Measurements from ENCODE around the gene FAM107B. TPM values are rescaled to one million over a fixed set of nuclear protein-coding genes. Genes with fewer than 3 reads are reported as not detected.

The FAM107B gene
- total RNA-seq, 1 donor from 2014 or later, result 145 TPM

GRCh38 chr10:14625192-14625631, 149.5 kb downstream of the FAM107B start:
- no peak for DNase-seq (ENCODE audit: low spot score)

GRCh38 chr10:14624600-14624999, 150.1 kb downstream of the FAM107B start:
- no peak for DNase-seq (ENCODE audit: low spot score)

DNA sequence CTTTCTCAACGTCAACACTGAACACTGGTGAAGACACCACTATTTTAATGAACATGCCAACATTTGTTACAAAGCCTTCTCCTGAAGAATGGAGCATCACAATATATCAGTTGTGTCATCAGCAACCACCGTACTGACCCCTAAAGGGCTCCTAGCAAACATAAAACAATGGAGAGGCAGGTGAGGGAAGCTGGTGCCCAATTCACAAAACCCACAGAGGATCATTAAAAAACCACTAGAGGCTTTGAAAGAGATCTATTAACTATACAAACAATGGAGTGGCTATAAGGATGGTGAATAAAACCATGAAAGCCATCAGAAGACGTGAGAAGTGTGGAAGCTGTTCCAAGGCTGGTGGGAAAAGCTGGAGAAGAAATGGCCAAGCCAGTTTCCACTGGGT, 150.8 kb downstream of the FAM107B start:
- no peak for DNase-seq (ENCODE audit: low spot score)

- no peak for DNase-seq (ENCODE audit: low spot score)
These were observed 153.7 kb downstream of the FAM107B start for GRCh38 chr10:14621037-14621436.

GRCh38 chr10:14618674-14619073, 156.0 kb downstream of the FAM107B start:
- no peak for DNase-seq (ENCODE audit: low spot score)

DNA sequence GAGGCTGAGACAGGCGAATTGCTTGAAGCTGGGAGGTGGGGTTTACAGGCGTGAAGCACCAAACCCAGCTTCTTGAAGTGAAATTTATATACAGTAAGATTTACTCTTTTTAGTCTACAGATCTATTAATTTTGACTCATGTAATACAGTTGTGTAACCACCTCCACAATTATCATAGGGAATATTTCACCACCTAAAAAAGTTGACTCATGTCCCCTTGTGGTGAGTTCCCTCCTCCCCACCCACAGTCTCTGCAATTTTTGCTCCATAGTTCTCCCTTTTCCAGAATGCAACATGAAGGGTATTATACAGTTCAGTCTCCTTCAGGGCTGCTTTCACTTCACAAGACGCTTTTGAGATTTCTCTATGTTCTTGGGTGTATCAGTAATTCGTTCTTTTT, 156.8 kb downstream of the FAM107B start:
- no peak for DNase-seq (ENCODE audit: low spot score)

- DNase-seq (ENCODE audit: low spot score), result no peak
These were observed 157.6 kb downstream of the FAM107B start for GRCh38 chr10:14616955-14617730.

DNA sequence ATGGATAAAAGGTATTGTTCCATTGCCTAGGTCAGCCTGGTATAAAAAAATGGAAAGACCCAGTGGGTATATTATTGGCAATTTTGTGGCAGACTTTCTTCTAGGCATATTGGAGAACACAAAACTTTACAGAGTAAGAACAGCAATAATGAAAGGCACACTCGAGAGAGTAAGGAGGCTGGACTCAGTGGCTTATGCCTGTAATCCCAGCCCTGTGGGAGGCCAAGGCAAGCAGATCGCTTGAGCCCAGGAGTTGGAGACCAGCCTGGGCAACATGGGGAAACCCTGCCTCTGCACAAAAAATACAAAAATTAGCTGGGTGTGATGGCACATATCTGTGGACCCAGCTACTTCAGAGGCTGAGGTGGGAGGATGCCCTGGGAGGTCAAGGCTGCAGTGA, 158.2 kb downstream of the FAM107B start:
- no peak for DNase-seq (ENCODE audit: low spot score)

GRCh38 chr10:14613588-14613920, 161.1 kb downstream of the FAM107B start:
- no peak for DNase-seq (ENCODE audit: low spot score)

GRCh38 chr10:14612873-14613587, 161.7 kb downstream of the FAM107B start:
- DNase-seq (ENCODE audit: low spot score), result no peak

- peak; percentile 43 for DNase-seq (ENCODE audit: low spot score)
These were observed 162.6 kb downstream of the FAM107B start for GRCh38 chr10:14611968-14612693.

- DNase-seq (ENCODE audit: low spot score), result no peak
These were observed 165.5 kb downstream of the FAM107B start for GRCh38 chr10:14609178-14609577.

- no peak for DNase-seq (ENCODE audit: low spot score)
These were observed 166.2 kb downstream of the FAM107B start for GRCh38 chr10:14608381-14609001.

DNA sequence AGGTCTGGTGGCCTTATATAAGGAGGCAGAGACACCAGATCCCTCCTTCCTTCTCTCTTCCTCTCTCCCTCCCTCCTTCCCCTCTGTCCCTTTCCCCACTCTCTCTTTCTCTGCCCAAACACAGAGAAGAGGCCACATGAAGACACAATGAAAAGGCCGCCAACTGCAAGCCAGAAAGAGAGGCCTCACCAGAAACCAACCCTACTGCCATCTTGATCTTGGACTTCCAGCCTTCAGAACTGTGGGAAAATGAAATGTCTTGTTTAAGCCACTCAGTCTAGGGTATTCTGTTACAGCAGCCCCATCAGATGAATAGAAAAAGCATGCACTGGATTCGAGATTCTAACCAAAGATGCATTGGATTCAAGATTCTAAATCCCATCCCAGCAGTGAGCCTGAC, 168.1 kb downstream of the FAM107B start:
- no peak for DNase-seq (ENCODE audit: low spot score)

- DNase-seq (ENCODE audit: low spot score), result no peak
These were observed 169.3 kb downstream of the FAM107B start for GRCh38 chr10:14605231-14605925.

GRCh38 chr10:14604181-14605142, 170.2 kb downstream of the FAM107B start:
- DNase-seq (ENCODE audit: low spot score), result peak; percentile 82

GRCh38 chr10:14603534-14604102, 171.1 kb downstream of the FAM107B start:
- DNase-seq (ENCODE audit: low spot score), result no peak

DNA sequence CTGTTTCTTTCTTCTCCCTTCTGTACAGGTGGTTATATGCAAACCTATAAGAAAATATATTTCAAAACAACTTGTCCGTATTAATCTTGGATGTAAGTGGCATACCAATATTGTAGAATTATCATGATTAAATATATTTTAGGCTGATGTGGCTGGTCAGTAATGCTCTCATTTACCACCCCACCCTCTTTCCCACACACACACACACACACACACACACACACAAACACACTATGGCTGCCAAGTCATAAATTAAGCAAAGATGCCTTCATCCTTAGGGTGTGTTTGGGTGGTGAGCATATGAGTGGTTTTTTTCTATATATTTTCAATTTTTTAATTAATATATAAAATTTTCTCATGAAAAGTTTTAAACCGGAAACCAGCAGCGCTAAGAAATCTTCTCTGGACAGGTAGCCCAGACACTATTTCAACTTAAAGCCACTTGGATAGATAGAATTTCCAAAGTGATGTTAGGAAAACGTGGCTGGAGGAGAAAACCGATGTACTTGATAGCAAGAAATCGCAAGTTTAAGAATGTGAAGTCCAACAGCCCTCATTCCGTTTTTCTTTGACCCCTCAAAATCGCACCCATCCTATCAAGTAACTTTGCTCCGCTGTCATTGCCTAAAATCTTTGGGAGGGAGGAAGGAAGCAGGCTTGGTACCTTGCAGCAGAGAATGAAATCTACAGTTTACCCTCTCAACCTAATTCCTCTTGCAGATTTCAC, 171.7 kb downstream of the FAM107B start:
- no peak for DNase-seq (ENCODE audit: low spot score)

Data from mucosa of gallbladder (tissue), 1 donor.